Ishikawa (cell line): ENCODE results near the gene OR6P1.

Source experiments
- CEBPB ChIP-seq: IDR thresholded peaks from 2 replicates; pipeline ENCODE4 v1.6.1; 2012
- EP300 ChIP-seq: IDR thresholded peaks from 2 replicates; pipeline ENCODE4 v1.6.1; 2012; ENCODE audit warnings: borderline replicate concordance

GRCh38 chr1:158577561-158577960 lies 7.2 kb upstream of the OR6P1 start:
- no peak for TF ChIP-seq CEBPB
- no peak for TF ChIP-seq EP300
